Epidermal melanocyte (primary cell): Measurements from ENCODE around the gene KYAT1.
"Not testable (repeated sequence)": the region's sequence is repeated elsewhere in the genome, so short reads cannot be mapped to it uniquely, and the experiment has no call there.

Experiments used
- DNase-seq: peaks from one replicate; pipeline ENCODE4 v3.0.0; 2011; ENCODE audit warnings: low spot score; ENCODE audit not compliant: insufficient read length

KYAT1 gene

DNA sequence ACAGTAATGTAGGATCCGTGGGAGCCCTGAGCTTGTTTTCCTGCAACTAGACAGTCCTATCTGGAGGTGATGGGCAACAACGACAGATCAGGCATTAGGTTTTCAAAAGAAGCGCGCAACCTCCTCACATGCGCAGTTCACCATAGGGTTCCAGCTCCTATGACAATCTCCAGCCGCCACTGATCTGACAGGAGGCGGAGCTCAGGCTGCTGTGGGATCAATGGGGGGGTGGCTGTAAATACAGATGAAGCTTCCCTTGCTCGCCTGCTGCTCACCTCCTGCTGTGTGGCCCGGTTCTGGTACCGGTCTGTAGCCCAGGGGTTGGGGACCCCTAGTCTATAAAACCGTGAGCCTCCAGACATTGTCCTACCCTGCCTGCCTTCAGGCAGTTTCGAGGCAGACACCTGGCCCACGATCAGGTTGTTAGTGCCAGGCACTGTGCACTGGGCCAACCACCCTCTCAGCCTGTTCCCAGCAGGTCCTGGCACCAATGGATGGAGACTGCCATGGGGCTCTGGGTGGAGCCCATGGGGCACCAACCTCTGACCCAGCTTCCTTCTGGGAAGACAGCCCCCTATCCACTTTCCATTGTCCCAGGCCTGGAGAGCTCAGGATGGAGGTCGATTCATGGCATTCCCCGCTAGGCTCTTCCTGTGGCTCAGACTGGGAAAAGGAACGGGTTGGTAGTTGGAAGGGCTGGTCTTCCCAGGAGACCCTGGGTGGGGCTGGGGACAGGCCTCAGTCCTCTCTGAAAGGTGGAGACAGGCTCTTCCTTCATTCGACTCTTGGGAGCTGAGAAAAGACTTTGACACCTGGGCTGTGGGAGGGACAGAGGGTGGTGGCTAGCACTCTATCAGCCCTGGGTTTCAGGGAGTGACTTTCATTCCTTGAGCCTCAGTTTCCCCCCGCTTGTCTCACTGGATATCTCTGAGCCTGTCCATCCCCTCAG is 61.8 kb downstream of the KYAT1 start:
- DNase-seq: peak; percentile 11

DNA sequence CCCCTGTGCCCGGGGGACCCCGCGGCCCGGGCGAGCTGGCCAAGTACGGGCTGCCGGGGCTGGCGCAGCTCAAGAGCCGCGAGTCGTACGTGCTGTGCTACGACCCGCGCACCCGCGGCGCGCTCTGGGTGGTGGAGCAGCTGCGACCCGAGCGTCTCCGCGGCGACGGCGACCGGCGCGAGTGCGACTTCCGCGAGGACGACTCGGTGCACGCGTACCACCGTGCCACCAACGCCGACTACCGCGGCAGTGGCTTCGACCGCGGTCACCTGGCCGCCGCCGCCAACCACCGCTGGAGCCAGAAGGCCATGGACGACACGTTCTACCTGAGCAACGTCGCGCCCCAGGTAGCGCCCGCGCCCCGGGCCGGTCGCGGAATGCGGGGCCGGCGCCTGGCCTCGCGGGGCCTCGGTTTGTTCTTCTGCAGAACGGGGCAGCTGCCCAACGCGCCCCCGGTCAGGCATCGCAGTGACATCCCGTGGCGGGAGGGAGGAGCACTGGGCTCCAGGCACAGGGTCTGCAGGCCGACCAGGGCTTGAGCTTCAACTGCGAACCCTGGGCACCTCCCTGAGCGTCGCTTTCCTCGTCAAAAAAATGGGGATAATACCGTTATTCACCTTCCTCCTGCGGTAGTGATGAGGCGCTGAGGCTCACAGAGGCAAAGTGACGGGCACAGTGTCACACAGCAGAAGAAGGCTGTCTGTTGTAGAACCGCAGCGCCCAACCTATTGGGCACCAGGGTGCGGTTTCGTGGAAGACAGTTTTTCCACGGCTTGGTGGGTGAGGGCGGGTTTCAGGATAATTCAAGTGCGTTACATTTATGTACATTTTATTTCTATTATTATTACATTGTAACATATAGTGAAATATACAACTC is 62.7 kb downstream of the KYAT1 start:
- DNase-seq: peak; percentile 46

DNA sequence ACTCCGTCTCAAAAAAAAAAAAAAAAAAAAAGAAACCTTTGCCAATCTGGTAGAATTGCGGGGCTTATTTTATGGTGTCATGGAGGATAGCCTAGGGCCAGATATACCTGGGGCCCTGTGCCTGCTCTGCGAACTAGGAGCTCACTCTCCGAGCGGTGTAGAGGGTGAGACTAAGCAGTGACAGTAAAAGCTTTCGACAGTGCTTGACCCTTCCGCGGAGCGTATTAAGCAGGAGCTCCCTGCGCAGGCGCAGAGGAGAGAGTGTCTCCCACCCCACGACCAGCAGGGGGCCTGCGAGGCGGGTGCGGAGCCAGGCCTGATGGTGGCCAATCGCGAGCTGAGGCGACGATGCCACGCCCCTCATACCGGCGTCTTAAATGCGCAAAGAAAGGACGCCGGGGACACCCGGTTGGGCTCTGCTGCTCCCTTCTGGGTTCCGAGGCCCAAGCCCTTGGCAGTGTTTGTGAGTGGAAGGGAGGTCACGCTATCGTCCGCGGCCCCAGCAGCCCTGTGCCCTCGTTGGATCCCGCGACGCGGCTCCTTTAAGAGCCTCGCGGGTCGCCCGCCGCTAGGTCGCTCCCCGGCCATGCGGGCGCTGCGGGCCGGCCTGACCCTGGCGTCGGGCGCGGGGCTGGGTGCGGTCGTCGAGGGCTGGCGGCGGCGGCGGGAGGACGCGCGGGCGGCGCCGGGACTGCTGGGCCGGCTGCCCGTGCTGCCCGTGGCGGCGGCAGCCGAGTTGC is 63.5 kb downstream of the KYAT1 start, which contains the start of gene ENDOG:
Gene ENDOG (plus strand): TSS at position 402 of the 740 bp plus-strand sequence. CDS start 185 bp downstream, at position 587.
- DNase-seq: peak; percentile 99

DNA sequence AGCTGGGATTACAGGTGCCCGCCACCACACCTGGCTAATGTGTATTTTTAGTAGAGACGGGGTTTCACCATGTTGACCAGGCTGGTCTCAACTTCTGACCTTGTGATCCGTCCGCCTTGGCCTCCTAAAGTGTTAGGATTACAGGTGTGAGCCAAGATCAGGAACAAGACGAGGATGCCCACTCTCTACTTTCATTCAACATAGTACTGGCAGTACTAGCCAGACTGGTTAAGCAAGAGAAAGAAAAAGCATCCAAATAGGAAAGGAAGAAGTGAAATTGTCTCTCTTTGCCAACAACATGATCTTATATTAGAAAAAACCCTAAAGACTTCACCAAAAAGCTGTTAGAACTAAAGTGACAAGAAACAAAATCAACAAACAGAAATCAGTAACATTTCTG is 70.9 kb downstream of the KYAT1 start:
- no peak for DNase-seq

DNA sequence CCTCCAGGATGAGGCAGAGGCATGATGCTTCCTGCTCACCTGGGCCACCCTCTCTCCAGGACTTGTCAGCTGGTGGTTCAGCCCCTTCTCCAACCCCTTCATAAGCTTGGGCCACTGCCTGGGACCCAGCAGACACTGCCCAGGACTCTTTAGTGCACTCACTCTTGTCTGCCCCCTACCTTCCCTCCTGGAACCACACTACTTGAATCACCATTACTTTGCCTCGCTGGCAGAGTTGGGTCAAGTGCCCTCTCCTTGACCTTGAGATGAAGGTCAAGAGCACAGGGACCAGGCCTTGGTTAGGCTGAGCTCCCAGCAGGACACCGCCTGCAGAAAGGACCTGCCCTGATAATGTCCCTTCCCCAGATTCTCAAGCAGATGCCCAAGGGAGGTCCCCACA is 71.9 kb downstream of the KYAT1 start:
- DNase-seq: peak; percentile 10

DNA sequence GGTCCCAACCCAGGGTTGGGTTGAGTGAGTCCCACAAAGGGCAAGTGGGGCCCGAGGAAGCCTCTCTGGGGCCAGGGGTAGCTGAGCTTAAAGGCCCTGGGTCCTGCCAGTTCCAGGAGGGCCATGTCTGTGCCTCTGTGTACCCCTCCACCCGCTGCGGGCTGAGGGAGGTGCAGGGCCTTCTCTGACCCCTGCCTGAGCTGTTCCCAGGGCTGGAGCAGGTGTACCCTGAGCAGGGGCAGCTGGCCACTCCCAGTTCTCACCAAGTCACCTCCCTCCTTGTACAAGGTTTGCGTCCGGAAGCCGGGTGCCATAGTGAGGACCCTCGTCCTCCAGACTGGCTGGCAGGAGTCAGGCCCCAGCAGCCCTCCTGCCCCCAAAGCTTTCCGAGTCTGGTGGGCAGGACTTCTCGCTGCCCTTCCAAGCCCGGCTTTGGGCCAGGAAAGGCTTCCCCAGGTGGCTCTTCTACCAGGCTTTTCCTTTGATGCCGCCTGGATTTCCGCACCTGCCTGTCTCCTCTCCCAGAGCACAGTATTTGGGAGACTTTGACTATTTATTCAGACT is 72.6 kb downstream of the KYAT1 start:
- DNase-seq: no peak

DNA sequence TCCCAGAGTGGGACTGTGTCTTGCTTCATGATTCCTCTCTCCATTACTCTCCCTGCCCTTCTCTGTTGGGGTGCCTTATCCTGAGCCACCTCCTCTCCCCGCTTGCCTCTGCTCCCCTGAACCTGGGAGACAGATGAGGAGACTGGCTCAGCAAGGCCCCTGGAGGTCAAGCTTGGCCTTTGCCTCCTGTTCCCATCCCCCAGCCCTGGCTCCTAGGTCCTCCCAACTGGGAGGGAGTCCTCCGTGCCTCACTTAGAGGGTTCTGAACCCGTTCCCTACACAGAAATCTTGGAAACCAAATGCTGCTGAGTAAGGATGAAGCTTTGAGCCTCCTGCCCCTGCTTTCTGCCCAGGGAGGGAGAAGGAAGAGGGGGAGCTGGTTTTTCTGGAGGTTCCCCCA is 73.2 kb downstream of the KYAT1 start:
- DNase-seq: peak; percentile 11

DNA sequence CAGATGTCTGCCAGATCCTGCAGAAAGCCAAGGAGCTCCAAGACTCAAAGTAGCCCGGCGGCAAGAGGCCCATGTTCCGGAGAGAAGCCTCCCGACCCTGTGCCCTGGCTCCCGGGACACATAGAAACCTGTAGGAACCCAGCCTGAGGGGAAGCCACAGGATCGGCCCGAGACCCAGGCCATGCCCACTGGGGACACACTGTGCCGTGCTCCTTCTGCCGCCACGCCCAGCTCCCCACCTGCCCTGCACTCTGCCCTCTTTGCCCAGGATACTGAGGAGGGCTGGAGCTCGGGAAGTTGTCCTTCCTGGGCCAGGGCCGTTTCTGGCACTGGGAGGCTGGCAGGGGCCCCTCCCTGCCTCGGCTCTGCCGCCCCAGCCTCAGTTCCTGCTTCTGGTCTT is 73.9 kb downstream of the KYAT1 start:
- DNase-seq: no peak

DNA sequence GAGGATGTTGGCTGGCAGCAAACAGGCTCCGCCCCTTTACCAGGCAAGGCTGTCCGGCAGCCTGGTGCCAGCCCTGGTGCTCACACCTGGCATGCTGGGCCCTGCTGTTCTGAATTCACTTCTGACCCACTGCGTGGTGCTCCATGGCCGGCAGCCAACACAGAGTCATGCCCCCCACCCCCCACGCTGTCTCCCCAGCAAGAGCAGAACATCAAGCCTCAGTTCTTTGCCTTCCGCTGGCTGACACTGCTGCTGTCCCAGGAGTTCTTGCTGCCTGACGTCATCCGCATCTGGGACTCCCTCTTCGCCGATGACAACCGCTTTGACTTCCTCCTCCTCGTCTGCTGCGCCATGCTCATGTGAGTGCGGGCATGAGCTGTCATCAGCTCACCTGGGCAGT is 76.1 kb downstream of the KYAT1 start:
- DNase-seq: peak; percentile 9

DNA sequence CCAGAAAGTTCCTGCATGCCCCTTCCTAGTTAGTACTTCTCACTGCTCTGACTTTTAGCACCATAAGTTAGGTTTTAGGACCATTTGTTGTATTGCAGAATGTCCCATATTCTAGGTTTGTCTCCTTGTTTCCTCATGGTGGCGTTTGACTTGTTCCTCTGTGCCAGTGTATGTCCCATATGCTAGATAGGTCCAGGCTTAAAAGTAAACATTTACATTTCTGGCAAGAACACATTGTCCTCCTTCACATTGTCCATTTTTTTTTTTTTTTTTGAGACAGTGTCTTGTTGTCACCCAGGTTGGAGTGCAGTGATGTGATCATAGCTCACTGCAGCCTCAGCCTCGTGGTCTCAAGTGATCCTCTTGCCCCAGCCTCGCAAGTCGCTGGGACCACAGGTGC is 79.3 kb downstream of the KYAT1 start:
- DNase-seq: no peak

DNA sequence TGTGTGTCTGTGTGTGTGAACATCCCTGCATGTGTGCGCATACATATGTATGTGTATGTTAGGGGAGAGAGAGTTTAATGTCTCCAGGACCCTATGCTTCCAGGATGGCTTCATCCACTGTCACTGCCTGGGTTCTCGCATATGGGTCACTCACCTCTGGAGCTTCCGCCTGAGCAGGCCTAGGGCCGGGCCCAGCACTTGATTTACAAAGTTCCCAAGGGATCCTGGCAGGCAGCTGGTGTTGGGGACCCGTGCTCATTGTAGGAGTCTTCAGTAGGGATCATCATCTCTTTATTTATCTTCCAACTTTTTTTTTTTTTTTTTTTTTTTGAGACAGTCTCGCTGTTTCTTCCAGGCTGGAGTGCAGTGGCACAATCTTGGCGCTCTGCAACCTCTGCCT is 81.7 kb downstream of the KYAT1 start:
- DNase-seq: no peak

DNA sequence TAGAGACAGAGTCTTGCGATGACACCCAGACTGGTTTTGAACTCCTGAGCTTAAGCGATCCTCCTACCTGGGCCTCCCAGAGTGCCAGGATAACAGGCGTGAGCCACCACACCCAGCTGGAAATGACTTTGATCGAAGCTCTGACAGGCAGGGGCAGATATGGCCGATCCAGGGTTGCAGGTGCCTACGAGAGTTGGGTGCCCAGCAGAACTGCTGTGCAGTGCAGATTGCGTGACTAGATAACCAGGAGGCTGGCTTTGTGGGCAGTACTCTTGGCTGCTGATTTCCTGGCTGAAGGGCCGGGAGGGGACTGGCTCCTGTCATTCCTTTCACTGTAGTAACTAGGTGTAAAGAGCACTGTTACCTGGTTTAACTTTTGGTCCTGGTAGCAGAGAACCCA is 82.9 kb downstream of the KYAT1 start:
- DNase-seq: no peak

DNA sequence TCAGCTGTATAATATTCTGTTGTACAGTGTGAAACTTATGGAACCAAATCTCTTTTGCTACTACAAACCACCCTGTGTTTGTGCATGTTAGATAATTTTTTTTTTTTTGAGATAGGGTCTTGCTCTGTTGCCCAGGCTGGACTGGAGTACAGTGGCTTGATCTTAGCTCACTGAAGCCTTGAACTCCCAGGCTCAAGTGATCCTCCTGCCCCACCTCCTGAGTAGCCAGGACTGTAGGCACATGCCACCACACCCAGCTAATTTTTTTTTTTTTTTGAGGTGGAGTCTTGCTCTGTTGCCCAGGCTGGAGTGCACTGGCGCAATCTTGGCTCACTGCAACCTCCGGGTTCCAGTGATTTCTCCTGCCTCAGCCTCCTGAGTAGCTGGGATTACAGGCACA is 86.8 kb downstream of the KYAT1 start:
- DNase-seq: not testable (repeated sequence)

DNA sequence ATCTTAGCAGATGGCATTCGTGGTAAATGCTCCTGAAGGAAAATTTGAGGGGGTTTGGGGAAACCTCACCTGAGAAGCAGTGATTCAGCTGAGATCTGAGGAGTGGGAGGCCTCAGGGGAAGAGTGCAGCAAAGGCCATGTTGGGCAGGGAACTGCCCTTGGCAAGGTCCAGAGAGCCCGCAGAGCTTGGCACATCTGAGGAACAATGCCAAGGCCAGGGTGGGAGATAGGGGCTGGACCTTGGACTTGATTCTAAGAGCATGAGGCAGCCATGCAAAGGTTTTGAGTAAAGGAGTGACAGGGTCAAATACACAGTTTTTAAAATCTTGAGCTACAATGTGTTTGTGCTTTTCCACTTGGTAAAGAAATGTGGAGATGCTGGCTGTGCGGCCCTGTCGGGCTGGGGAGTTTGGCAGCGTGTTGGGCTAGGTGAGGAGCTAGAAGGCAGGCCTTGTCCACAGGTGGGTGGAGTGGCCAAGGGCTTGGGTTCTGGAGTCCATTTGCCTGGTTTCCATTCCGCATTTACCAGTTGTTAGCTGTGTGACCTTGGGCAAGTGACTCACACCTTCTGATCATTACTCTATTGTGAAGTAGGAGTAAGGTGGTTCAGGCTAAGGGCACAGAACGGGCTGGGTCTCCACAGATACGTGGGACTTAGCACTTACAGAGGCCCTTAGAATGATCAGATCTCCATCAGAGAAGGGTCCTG is 88.6 kb downstream of the KYAT1 start:
- no peak for DNase-seq

DNA sequence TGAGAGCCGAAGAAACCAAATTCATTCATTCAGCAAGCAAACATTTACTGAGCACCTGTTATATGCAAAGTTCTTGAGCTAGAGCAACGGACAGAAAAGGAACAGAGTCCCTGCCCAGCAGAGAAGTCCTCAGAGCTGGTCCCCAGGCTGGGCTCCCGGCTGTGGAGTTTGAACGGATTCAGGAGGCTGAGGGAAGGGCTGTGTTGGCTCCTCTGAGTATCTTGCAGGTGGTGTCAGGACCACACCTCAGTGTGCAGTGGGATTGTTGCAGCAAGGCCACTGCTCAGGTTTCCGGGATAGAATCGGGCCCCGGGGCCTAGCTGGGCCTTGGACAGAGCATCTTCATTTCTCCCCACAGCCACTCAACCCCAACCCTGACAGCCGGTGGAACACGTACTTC is 89.6 kb downstream of the KYAT1 start:
- no peak for DNase-seq

DNA sequence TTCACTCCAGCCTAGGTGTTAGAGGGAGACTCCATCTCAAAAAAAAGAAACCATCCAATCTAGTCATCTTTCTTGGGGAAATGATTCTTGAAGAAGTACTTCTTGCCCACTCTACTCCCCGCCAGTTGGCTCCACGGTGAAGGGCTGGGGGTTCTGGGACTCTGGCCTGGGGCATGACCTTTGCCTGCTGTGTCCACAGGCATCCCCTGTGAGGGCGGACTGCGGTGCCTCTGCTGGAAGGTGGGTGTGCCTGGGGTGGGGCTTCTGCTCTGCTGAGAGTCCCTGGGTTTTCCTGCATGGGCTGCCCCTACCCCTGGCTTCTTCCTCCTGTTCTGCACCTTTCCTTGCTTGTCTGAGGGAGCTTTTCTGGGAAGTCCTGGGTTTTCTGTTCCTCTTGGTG is 91.2 kb downstream of the KYAT1 start:
- no peak for DNase-seq

DNA sequence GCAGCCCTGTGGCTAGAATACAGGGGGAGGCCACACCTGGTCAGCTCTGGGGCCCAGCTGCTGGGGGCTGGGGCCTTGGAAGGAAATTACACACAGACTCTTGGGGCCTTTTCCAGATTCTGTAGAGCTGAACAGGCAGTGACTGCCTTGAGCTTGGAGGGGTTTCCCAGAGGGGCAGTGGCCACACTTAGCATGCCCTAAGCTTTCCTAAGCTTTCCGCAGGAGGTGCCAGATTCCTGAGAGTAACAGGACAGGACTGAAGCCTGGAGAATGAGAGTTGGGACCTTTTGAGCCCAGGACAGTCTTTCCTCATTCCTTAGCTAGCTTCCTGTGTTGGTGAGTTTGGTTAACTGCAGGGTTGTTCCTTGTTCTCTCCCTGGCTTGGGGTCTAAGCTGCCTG is 93.3 kb downstream of the KYAT1 start:
- DNase-seq: no peak

DNA sequence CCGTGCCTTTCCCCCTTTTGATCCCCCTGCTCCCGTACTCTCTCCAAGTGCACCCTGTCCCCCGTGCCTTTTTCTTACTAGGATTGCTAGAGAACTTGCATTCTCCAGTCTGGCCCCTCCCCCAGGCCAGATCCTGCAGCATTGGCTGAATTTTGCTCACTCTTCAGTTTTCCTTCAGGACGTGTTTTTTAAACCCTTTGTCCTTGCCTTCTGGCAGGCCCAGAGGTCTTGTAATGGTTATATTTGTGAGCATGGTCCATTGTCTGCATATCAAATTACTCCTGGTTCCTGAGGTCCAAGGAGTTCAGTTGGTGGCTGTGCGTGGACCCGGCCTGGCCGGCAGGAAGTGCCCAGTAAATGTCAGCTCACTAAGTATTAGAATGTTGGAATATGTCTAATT is 94.1 kb downstream of the KYAT1 start:
- DNase-seq: peak; percentile 29

DNA sequence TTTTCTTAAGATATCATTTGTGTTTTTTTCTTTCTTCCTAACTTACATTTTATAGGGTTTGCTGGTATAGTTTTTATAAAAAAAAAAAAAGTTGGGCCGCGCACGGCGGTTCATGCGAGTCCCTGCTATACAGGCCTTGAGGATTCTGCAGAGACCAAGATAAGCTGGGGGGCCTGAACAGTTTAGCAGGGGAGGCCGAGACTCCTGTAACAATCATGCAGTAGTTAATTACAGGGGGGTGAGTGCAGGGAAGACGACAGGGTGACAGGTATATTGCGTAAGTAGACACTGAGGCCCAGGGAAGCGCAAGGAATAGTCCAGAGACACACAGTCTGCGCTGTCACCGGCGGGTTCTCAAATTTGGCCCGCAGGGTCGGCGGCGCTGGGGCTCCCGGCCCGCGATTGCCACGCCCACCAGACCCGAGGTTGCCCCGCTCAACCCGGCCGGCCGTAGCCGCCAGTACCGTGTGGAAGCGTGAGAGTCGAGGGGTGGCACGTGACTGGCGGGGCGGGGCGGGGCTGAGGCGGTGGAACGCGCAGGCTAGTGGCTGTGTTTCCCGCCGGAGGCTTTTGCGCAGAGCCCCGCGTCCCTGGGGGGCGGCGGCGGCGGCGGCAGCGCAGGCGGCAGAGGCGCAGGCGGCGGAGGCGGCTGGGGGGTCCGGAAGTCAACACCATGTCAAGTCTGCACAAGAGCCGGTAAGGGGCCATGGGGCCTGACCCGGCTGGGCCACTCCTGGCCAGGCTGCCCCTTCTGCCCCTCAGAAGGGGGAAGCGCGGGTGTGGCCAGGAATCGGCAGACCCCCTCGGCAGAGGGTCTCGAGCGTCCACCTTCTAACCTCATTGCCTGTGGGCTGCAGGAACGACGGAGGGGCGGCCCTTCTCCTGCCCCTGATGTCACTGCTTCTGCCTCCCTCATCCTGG is 94.8 kb downstream of the KYAT1 start, which contains the start of gene TBC1D13:
Gene TBC1D13 (plus strand): TSS at position 573 of the 921 bp plus-strand sequence. CDS start 101 bp downstream, at position 674.
- DNase-seq: peak; percentile 98
